Measurements from ENCODE around the gene ANKS3.
A peak's percentile ranks its signal among the peaks of the same experiment; 100 is the strongest.

GRCh38 chr16:4766875-4767628 is 33.0 kb upstream of the ANKS3 start, which contains the start of gene ZNF500:
- TF ChIP-seq POLR2A (IDR thresholded peaks at IDR 0.05; ENCODE audit: low read depth, low read length) (peak; percentile 72), ZBTB33 (IDR thresholded peaks at IDR 0.05) (no peak), HDAC2 (IDR thresholded peaks at IDR 0.05) (no peak), BCL3 (IDR thresholded peaks at IDR 0.05; ENCODE audit: borderline replicate concordance, insufficient read depth, low read depth, low read length, poor library complexity, severe bottlenecking) (no peak), NBN (IDR thresholded peaks at IDR 0.05) (peak; percentile 58; the same call in 1 of the 2 replicates)
